GM10847 (cell line): ENCODE data around the gene SLC1A2.

ENCODE experiments used
- POLR2A ChIP-seq: IDR thresholded peaks from 2 replicates; pipeline ENCODE4 v1.6.1; 2011; ENCODE audit not compliant: insufficient read length; ENCODE audit errors: extremely low read depth

Gene SLC1A2

DNA sequence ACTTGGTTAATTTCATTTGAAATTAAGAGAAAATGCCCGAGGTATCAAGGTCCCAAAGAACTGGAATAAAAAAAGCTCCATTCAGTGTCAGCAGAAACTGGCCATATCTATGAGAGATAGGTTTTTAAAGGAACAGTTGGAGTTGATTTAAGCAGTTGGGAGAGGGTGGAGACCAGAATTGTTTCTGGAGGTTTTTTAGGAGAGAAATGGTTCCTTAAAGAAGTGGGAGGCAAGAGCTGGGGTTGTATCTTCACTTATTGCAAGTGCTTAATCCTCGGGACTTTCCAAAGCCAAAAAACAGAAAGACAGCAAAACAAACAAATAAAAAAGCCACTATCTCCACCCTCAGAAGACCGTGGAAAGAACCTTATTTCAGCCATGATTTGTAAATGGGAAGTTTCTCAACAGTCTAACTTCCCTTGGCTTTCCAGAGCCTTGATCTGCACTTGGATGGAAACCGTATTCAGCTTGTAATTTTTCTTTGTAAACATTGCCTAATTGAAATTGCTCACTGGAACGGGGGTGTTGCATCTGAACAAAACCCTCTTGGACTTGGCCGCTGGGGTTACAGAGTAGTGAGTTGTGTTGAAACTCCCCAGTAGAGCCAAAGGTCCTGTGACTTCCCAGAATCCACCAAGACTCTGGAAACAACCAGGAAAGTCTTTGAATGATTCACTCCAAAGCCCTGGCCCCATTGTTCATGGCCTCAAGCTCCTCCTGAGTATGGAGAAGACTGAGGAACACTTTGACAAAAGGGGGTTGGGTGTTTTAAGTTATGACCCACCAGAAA, 115.6 kb downstream of the SLC1A2 start:
- no peak for TF ChIP-seq POLR2A

DNA sequence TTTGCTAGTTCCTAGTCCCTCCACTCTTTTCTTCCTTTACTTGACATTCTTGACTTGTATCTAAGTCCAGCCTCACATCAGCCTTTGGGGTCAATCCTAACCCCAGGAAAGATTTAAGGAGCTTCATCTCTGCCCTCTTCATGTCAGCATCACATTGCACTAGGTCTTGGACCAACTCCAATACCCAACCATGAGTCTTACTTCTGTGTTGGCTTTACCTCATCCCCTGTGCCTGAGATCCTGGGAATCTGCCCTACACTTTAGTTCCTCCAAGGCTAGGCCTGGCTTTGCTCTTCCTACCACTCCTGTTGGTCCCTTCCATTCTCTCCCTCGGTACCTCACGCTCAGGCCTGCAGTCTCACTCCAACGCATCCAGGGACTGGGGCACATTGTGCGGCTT, 117.0 kb downstream of the SLC1A2 start:
- no peak for TF ChIP-seq POLR2A

DNA sequence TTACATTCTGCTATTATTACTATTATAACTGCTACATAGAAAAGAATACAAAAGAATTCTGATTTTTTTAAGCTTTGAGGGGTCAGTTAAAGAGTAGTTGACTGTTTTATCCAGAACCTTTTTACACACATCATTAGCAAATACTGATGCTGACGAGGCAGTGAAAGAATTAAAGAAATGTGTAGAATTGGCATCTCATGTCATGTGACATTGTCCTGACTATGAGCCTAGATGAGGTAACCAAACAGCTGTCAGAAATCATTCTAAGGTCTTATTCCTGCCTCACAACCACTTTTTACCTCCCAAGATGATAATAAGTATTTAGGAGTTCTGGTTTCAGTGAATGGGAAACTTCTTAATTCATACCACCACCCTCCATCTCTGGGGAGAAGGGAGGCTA, 121.0 kb downstream of the SLC1A2 start:
- no peak for TF ChIP-seq POLR2A

DNA sequence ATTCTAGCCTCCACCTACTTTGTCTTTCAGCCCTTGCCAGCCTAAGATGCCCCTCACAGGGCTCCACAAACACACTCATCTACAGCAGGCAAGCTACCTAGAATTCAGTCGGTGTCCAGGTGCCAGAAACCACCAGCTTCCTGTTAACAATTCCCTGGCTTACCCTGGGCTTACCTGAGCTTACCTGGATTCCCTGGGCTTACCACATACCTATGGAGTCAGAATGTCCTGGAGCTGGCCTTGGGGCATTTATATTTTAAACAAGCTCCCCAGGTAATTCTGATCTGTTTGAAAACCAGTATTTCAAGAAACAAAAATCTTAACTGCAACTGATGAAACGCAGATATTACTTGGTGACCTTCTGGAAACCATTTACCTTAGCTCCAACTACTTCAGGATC, 123.6 kb downstream of the SLC1A2 start:
- TF ChIP-seq POLR2A: no peak

GRCh38 chr11:35293699-35294098, 125.7 kb downstream of the SLC1A2 start:
- no peak for TF ChIP-seq POLR2A

GRCh38 chr11:35293035-35293434, 126.3 kb downstream of the SLC1A2 start:
- TF ChIP-seq POLR2A: no peak

- TF ChIP-seq POLR2A: no peak
Observed at GRCh38 chr11:35292279-35292678, 127.1 kb downstream of the SLC1A2 start.

DNA sequence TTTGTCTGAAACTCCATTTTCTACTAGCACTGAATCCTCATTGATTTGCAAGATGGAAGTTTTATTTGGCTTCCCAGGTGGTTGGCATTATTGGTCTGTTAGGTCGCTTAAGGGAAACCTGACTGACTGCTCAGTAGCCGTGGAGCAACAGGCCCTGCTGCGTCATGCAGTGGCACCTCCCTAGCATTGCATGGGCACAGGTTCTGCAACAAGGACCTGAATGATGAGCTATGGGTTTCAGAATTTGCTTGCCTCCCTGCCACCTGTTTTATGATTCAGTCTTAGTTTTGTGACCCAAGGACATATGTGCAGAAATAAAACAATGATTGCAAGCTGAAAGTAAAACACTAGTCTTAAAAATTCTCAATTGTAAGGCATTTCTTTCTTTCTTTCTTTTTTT, 128.5 kb downstream of the SLC1A2 start:
- no peak for TF ChIP-seq POLR2A

DNA sequence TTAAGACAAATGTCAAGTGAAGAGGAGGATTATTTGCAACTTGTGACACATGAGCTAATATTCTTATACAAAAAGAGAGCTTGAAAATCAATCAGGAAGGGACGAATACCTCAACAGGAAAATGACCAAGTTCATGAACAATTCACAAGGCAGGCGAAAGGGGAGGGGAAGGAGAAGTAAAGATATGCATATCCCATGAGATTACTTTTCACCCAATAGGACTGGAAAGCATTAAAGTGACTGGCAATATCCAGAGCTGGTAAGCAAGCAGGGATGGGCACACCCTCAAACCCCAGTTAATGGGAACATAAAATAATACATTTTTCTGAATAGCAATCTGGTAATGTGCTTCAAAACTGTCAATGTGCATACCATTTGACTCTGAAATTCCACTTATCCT, 129.5 kb downstream of the SLC1A2 start:
- TF ChIP-seq POLR2A: no peak

GRCh38 chr11:35288817-35289541, 130.4 kb downstream of the SLC1A2 start:
- TF ChIP-seq POLR2A: no peak

DNA sequence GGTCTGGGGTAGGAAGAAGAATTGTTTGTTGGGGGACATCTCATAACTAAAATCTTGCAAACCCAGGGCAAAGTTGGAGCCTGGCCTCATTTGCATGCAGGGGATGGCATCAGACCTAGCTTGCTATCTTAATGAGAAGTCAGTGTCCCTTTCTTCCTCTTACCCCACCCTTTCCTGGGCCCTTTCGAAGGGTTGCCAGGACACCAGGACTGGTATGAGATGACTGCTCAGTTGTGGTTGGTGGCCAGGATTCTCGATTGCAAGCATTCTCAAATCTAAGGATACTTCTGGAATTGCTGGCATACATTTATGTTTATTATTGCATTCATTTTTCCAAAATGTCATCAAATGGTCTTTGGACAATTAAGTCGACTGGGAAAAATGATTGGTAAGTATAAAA, 131.0 kb downstream of the SLC1A2 start:
- TF ChIP-seq POLR2A: no peak

- no peak for TF ChIP-seq POLR2A
Observed at GRCh38 chr11:35287344-35287890, 131.9 kb downstream of the SLC1A2 start.

DNA sequence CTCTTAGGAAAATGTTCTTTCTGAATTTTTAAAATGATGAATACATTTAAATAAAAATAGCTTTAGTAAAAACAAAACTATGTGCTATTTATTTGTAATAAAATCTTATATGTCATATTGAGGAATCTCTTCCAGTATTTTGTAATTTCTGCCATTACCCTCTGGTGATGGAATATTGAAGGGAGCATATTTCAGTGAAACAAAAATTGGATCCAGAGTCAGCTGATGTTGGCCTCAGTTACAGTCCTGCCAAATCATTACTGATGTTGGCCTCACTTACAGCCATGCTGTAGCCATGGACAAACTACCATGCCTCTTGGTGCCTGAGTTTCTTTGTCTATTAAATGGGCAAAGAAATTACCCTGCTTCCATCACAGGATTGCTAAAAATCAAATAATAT, 133.2 kb downstream of the SLC1A2 start:
- no peak for TF ChIP-seq POLR2A

DNA sequence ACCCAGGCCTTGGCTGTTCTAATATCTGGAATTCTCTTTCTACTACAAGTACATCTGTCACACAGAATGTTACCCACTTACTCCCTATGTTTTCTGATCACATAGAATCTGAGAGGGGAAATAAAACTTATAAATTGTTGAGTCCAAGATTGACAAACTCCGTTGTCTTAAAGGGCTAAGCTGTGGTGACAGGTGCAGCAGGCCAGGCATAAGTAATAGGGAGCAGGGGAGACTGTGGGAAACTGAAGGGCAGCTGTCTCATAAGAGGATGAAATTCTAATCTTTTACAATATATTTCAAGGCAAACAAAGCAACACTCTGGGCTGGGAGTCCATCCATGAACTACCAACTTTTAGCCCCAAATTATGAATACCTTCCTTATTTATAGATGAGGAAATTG, 133.9 kb downstream of the SLC1A2 start:
- TF ChIP-seq POLR2A: no peak

DNA sequence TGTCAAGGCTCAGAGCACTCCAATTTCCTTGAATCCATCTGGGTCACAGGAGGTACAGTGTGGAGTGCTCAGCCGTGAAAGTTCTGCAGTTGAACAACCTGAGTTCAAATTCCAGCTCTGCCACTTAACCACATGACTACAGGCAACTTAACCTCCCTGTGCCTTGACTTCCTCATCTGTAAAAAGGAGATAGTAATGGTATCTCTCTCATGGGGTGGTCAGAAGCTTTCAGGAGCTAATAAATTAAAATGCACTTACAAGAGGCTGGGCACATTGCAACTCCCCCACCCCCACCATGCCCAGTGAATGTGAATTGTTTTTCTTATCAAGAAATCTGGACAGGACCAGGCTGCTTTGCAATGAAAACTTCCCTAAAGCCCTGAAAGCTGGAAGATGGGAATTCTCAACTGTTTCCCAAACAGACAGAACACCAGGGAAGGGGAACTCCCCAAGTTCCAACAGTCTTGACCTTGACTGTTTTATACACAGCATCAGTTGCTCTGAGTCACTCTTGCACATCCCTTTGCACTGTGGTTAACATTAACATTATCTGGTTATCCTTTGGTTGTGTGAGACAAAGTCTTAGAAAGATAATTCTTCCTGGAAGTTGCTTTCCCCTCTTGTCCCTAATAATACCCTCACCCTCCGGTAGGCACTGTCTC, 137.0 kb downstream of the SLC1A2 start:
- TF ChIP-seq POLR2A: no peak
